Measurements from ENCODE around the gene OR2S2. TPM values are rescaled to one million over a fixed set of nuclear protein-coding genes. Genes with fewer than 3 reads are reported as not detected.
"Not testable (repeated sequence)": the region's sequence is repeated elsewhere in the genome, so short reads cannot be mapped to it uniquely, and the experiment has no call there.

OR2S2 gene
- total RNA-seq, 1 experiment from 2014 or later = not detected

DNA sequence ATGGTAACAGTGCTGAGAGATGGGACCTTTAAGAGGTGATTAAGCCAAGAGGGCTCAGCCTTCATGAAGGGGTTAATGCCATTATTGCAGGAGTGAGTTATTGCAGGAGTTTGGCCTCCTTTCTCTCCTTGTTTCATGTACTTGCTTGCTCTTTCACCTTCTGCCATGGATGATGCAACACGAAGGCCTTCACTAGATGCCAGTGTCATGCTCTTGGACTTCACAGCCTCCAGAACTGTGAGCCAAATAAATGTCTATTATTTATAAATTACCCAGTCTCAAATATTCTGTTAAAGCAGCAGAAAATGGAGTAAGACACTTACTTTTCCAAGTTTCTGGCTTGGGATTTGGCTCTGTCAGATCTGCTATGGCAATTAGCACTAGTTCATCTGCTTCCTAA is 40.4 kb upstream of the OR2S2 start:
- H3K4me3 Mint-ChIP-seq = no peak overlapping the region
- no peak for DNase-seq (ENCODE audit: low spot score)
- H3K27ac Mint-ChIP-seq = no peak overlapping the region
- no peaks in the 10 kb centered on the region for H3K4me1 Mint-ChIP-seq
- peaks cover 20% of the 10 kb centered on the region for H3K27me3 Mint-ChIP-seq (ENCODE audit: low read depth)
- H3K9me3 Mint-ChIP-seq = peaks cover 25% of the 10 kb centered on the region
- ChIA-PET CTCF (no interaction called here), POLR2A (no interaction called here)
- peaks cover 10% of the 10 kb centered on the region; the same call in 1 of the 2 replicates for H3K36me3 Mint-ChIP-seq
- TF ChIP-seq, protein P1, sequence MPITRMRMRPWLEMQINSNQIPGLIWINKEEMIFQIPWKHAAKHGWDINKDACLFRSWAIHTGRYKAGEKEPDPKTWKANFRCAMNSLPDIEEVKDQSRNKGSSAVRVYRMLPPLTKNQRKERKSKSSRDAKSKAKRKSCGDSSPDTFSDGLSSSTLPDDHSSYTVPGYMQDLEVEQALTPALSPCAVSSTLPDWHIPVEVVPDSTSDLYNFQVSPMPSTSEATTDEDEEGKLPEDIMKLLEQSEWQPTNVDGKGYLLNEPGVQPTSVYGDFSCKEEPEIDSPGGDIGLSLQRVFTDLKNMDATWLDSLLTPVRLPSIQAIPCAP (CRISPR knock-in tag; IDR thresholded peaks at IDR 0.05) = no peak
- TF ChIP-seq FOXK1 (CRISPR knock-in tag; IDR thresholded peaks at IDR 0.05) (no peak), ZNF219 (CRISPR knock-in tag; IDR thresholded peaks at IDR 0.05; ENCODE audit: borderline replicate concordance) (no peak), GABPB1 (CRISPR knock-in tag; IDR thresholded peaks at IDR 0.05) (no peak), FOXJ3 (CRISPR knock-in tag; IDR thresholded peaks at IDR 0.05; ENCODE audit: borderline replicate concordance) (no peak), PRRX2 (CRISPR knock-in tag; IDR thresholded peaks at IDR 0.05) (no peak), SOX15 (CRISPR knock-in tag; IDR thresholded peaks at IDR 0.05) (no peak), ATF1 (CRISPR knock-in tag; IDR thresholded peaks at IDR 0.05) (no peak), RELA (CRISPR knock-in tag; IDR thresholded peaks at IDR 0.05; ENCODE audit: borderline replicate concordance) (no peak), HMGA2 (CRISPR knock-in tag; IDR thresholded peaks at IDR 0.05) (no peak), CREB1 (CRISPR knock-in tag; IDR thresholded peaks at IDR 0.05) (no peak), NFYB (CRISPR knock-in tag; conservative IDR thresholded peaks at IDR 0.05; ENCODE audit: low read depth) (no peak), NFE2L1 (CRISPR knock-in tag; IDR thresholded peaks at IDR 0.05) (no peak), GRHL2 (CRISPR knock-in tag; IDR thresholded peaks at IDR 0.05; ENCODE audit: insufficient replicate concordance, severe bottlenecking) (no peak)
- TF ChIP-seq, protein P2, sequence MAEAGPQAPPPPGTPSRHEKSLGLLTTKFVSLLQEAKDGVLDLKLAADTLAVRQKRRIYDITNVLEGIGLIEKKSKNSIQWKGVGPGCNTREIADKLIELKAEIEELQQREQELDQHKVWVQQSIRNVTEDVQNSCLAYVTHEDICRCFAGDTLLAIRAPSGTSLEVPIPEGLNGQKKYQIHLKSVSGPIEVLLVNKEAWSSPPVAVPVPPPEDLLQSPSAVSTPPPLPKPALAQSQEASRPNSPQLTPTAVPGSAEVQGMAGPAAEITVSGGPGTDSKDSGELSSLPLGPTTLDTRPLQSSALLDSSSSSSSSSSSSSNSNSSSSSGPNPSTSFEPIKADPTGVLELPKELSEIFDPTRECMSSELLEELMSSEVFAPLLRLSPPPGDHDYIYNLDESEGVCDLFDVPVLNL (CRISPR knock-in tag; IDR thresholded peaks at IDR 0.05; ENCODE audit: borderline replicate concordance, low read depth) = no peak
- TF ChIP-seq, protein P3, sequence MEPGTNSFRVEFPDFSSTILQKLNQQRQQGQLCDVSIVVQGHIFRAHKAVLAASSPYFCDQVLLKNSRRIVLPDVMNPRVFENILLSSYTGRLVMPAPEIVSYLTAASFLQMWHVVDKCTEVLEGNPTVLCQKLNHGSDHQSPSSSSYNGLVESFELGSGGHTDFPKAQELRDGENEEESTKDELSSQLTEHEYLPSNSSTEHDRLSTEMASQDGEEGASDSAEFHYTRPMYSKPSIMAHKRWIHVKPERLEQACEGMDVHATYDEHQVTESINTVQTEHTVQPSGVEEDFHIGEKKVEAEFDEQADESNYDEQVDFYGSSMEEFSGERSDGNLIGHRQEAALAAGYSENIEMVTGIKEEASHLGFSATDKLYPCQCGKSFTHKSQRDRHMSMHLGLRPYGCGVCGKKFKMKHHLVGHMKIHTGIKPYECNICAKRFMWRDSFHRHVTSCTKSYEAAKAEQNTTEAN (CRISPR knock-in tag; IDR thresholded peaks at IDR 0.05) = no peak
- TF ChIP-seq, protein P4, sequence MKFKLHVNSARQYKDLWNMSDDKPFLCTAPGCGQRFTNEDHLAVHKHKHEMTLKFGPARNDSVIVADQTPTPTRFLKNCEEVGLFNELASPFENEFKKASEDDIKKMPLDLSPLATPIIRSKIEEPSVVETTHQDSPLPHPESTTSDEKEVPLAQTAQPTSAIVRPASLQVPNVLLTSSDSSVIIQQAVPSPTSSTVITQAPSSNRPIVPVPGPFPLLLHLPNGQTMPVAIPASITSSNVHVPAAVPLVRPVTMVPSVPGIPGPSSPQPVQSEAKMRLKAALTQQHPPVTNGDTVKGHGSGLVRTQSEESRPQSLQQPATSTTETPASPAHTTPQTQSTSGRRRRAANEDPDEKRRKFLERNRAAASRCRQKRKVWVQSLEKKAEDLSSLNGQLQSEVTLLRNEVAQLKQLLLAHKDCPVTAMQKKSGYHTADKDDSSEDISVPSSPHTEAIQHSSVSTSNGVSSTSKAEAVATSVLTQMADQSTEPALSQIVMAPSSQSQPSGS (CRISPR knock-in tag; IDR thresholded peaks at IDR 0.05; ENCODE audit: borderline replicate concordance, low read depth) = no peak
- TF ChIP-seq, protein P5, sequence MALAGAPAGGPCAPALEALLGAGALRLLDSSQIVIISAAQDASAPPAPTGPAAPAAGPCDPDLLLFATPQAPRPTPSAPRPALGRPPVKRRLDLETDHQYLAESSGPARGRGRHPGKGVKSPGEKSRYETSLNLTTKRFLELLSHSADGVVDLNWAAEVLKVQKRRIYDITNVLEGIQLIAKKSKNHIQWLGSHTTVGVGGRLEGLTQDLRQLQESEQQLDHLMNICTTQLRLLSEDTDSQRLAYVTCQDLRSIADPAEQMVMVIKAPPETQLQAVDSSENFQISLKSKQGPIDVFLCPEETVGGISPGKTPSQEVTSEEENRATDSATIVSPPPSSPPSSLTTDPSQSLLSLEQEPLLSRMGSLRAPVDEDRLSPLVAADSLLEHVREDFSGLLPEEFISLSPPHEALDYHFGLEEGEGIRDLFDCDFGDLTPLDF (CRISPR knock-in tag; IDR thresholded peaks at IDR 0.05) = no peak
- TF ChIP-seq, protein P6, sequence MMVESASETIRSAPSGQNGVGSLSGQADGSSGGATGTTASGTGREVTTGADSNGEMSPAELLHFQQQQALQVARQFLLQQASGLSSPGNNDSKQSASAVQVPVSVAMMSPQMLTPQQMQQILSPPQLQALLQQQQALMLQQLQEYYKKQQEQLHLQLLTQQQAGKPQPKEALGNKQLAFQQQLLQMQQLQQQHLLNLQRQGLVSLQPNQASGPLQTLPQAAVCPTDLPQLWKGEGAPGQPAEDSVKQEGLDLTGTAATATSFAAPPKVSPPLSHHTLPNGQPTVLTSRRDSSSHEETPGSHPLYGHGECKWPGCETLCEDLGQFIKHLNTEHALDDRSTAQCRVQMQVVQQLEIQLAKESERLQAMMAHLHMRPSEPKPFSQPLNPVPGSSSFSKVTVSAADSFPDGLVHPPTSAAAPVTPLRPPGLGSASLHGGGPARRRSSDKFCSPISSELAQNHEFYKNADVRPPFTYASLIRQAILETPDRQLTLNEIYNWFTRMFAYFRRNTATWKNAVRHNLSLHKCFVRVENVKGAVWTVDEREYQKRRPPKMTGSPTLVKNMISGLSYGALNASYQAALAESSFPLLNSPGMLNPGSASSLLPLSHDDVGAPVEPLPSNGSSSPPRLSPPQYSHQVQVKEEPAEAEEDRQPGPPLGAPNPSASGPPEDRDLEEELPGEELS (CRISPR knock-in tag; IDR thresholded peaks at IDR 0.05) = no peak
- no peak for ATAC-seq

DNA sequence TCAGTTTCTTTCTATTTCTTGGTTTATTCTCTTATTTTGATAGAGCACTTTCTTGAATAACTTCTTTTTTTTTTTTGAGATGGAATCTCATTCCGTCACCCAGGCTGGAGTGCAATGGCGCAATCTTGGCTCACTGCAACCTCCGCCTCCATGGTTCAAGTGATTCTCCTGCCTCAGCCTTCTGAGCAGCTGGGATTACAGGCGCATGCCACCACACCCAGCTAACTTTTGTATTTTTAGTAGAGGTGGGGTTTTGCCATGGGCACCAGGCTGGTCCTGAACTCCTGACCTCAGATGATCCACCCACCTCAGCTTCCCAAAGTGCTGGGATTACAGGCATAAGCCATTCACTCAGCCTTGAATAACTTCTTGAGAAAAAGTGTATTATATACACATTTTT is 39.1 kb upstream of the OR2S2 start:
- POLR2A ChIA-PET; DNase-seq (ENCODE audit: low spot score); H3K4me3 Mint-ChIP-seq; CTCF ChIA-PET; H3K4me1 Mint-ChIP-seq; ATAC-seq; H3K27ac Mint-ChIP-seq: not testable (repeated sequence)
- peaks cover 11% of the 10 kb centered on the region for H3K27me3 Mint-ChIP-seq (ENCODE audit: low read depth)
- peaks cover 18% of the 10 kb centered on the region for H3K9me3 Mint-ChIP-seq
- H3K36me3 Mint-ChIP-seq = peaks cover 10% of the 10 kb centered on the region; the same call in 1 of the 2 replicates

All from WTC11 (cell line).